Tibial nerve (tissue), 4 donors: ENCODE results near the gene CXXC5.

Experiments
- EP300 ChIP-seq, 2 donors: sonication (generic); formaldehyde crosslinking; IDR thresholded peaks; one replicate each; pipeline ENCODE4 v1.6.1; 2017; ENCODE audit warnings: antibody characterized with exemption in 2 of 2, mild to moderate bottlenecking in 1 of 2
- POLR2A ChIP-seq, 2 donors: fragments of 450-650 bp; IDR thresholded peaks; one replicate each; pipeline ENCODE4 v1.6.1; 2017; ENCODE audit warnings: antibody characterized with exemption in 2 of 2, mild to moderate bottlenecking in 2 of 2, moderate library complexity in 2 of 2
- TF ChIP-seq, protein P1 (sequence below), 5 experiments: fragments of 200-600 bp in 3 of 5; fragments of 450-650 bp in 2 of 5; sonication (generic) in 3 of 5; IDR thresholded peaks; one replicate each; pipeline ENCODE4 v1.5.1; 2016 to 2019; ENCODE audit warnings: antibody characterized with exemption in 5 of 5, mild to moderate bottlenecking in 3 of 5, moderate library complexity in 2 of 5

DNA sequence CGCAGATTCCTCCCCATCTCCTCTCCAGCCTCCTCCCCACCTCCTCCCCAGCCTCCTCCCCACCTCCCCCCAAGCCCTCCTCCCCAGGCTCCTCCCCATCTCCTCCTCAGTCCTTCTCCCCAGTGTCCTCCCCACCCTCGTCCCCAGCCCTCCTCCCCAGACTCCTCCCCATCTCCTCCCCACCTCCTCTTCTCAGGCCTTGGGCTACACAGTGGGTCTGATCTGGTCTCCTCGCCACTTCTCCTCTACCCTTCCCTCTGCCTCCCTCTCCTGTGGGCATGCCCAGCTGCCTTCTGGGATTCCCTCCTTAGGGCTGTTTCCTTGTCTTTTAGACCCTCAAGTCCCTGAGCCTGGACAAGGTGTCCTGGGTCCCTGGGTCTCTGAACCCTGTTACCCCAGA, 28.3 kb downstream of the CXXC5 start:
- TF ChIP-seq, protein P1, sequence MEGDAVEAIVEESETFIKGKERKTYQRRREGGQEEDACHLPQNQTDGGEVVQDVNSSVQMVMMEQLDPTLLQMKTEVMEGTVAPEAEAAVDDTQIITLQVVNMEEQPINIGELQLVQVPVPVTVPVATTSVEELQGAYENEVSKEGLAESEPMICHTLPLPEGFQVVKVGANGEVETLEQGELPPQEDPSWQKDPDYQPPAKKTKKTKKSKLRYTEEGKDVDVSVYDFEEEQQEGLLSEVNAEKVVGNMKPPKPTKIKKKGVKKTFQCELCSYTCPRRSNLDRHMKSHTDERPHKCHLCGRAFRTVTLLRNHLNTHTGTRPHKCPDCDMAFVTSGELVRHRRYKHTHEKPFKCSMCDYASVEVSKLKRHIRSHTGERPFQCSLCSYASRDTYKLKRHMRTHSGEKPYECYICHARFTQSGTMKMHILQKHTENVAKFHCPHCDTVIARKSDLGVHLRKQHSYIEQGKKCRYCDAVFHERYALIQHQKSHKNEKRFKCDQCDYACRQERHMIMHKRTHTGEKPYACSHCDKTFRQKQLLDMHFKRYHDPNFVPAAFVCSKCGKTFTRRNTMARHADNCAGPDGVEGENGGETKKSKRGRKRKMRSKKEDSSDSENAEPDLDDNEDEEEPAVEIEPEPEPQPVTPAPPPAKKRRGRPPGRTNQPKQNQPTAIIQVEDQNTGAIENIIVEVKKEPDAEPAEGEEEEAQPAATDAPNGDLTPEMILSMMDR (IDR thresholded peaks at IDR 0.05) = no peak
- TF ChIP-seq POLR2A (IDR thresholded peaks at IDR 0.05) (no peak), EP300 (IDR thresholded peaks at IDR 0.05) (no peak)
